HCT116 (cell line): ENCODE results near the gene BAZ1B. TPM values are rescaled to one million over a fixed set of nuclear protein-coding genes. Genes with fewer than 3 reads are reported as not detected.
"Not testable (repeated sequence)": the region's sequence is repeated elsewhere in the genome, so short reads cannot be mapped to it uniquely, and the experiment has no call there.

Experiments
- ATAC-seq: fragments of 200-7000 bp; cut with Tn5 transposase; 2 replicates; pipeline ENCODE4 v1.9.1; 2020; ENCODE audit warnings: mild to moderate bottlenecking, moderate library complexity
- BruUV-seq: library from RNA; stranded (reverse); fragments of 400-500 nt; replicated peaks from 2 replicates; lab custom pipeline; 2021; lab: Mats Ljungman, UMichigan
- CTCF ChIA-PET: fragments of 300-600 bp; sonication (Branson Sonifier 250); formaldehyde crosslinking; loops from one replicate; lab custom pipeline; 2021; ENCODE audit warnings: antibody characterized with exemption; lab: Charles Lee
- POLR2A ChIA-PET: fragments of 300-600, 350-600 bp; sonication (Branson Sonifier 250); formaldehyde crosslinking; loops from one replicate; lab custom pipeline; 2021; ENCODE audit warnings: antibody characterized with exemption; lab: Charles Lee
- RAD21 ChIA-PET, 2 experiments: fragments of 300-600 bp; sonication (Branson Sonifier 250); formaldehyde crosslinking; loops; one replicate each; lab custom pipeline; 2023; ENCODE audit warnings: low total read pairs in 2 of 2; ENCODE audit not compliant: uncharacterized antibody in 2 of 2, unreplicated experiment in 2 of 2, low non-redundant PET in 1 of 2; lab: Charles Lee
- DNase-seq: peaks from one replicate; pipeline ENCODE4 v3.0.0-alpha.2; 2010; ENCODE audit warnings: low read depth, low spot score
- H2AFZ ChIP-seq: fragments of 200-600 bp; shearing (Covaris generic), sonication (generic); 2 replicates; pipeline ENCODE4 v1.6.1; 2017; ENCODE audit warnings: low read depth, mixed run types, mixed read lengths, antibody characterized with exemption, low read length; ENCODE audit not compliant: poor library complexity, severe bottlenecking
- H3K27ac ChIP-seq: 2 replicates; pipeline ENCODE4 v1.5.1; 2012; ENCODE audit warnings: low read depth, low read length
- H3K27me3 ChIP-seq: fragments of 200-600 bp; sonication (generic); 2 replicates; pipeline ENCODE4 v1.6.1; 2016; ENCODE audit warnings: mixed run types, low read length, mixed read lengths; ENCODE audit not compliant: insufficient read depth
- H3K36me3 ChIP-seq, 2 experiments: fragments of 200-500 bp in 1 of 2; fragments of 200-600 bp in 1 of 2; sonication (Bioruptor generic) in 1 of 2; sonication (generic) in 1 of 2; 2 replicates each; pipeline versions ENCODE4 v1.5.1 to v1.6.1; 2014 to 2016; ENCODE audit warnings: low read length in 2 of 2, inconsistent platforms in 1 of 2, mixed read lengths in 1 of 2, mixed run types in 1 of 2; ENCODE audit not compliant: insufficient read depth in 2 of 2, control insufficient read depth in 1 of 2
- H3K4me1 ChIP-seq, 2 experiments: fragments of 200-600 bp in 1 of 2; sonication (generic) in 1 of 2; 2 replicates each; pipeline versions ENCODE4 v1.5.1 to v1.6.1; 2012 to 2017; ENCODE audit warnings: low read length in 2 of 2, inconsistent platforms in 1 of 2, mild to moderate bottlenecking in 1 of 2, mixed read lengths in 1 of 2, mixed run types in 1 of 2, moderate library complexity in 1 of 2; ENCODE audit not compliant: insufficient read depth in 2 of 2, control insufficient read depth in 1 of 2
- H3K4me2 ChIP-seq: fragments of 200-600 bp; sonication (generic); 2 replicates; pipeline ENCODE4 v1.6.1; 2017; ENCODE audit warnings: mixed run types, low read length, mixed read lengths
- H3K4me3 ChIP-seq, 2 experiments: fragments of 200-600 bp in 1 of 2; sonication (generic) in 1 of 2; replicated peaks in 1 of 2; 2 replicates each; pipeline ENCODE4 v1.5.1; 2011 to 2016; ENCODE audit warnings: low read length in 2 of 2, control low read depth in 1 of 2, low read depth in 1 of 2, mild to moderate bottlenecking in 1 of 2, mixed read lengths in 1 of 2, mixed run types in 1 of 2
- H3K79me2 ChIP-seq: fragments of 200-600 bp; sonication (generic); 2 replicates; pipeline ENCODE4 v1.6.1; 2017; ENCODE audit warnings: mild to moderate bottlenecking, mixed run types, low read length, moderate library complexity, mixed read lengths; ENCODE audit not compliant: insufficient read depth
- H3K9ac ChIP-seq: fragments of 200-600 bp; sonication (generic); 2 replicates; pipeline ENCODE4 v1.6.1; 2016; ENCODE audit warnings: low read length, mixed read lengths
- H3K9me2 ChIP-seq: fragments of 200-600 bp; sonication (generic), shearing (Covaris generic); 2 replicates; pipeline ENCODE4 v1.6.1; 2017; ENCODE audit warnings: mixed run types, mild to moderate bottlenecking, moderate library complexity; ENCODE audit not compliant: insufficient read depth
- H3K9me3 ChIP-seq, 2 experiments: fragments of 200-500 bp in 1 of 2; fragments of 200-600 bp in 1 of 2; sonication (Bioruptor generic) in 1 of 2; sonication (generic) in 1 of 2; 2 replicates each; pipeline ENCODE4 v1.6.1; 2014 to 2017; ENCODE audit warnings: low read length in 2 of 2, mixed read lengths in 2 of 2, inconsistent platforms in 1 of 2, low read depth in 1 of 2, mild to moderate bottlenecking in 1 of 2, mixed run types in 1 of 2, moderate library complexity in 1 of 2; ENCODE audit not compliant: control insufficient read depth in 1 of 2, insufficient read depth in 1 of 2
- H4K20me1 ChIP-seq: fragments of 200-600 bp; sonication (generic), shearing (Covaris generic); 2 replicates; pipeline ENCODE4 v1.6.1; 2017; ENCODE audit warnings: mixed run types, mild to moderate bottlenecking, moderate library complexity; ENCODE audit not compliant: insufficient read depth
- CBX3 ChIP-seq: IDR thresholded peaks from 2 replicates; pipeline ENCODE4 v1.6.1; 2012; ENCODE audit warnings: low read depth
- EGR1 ChIP-seq: IDR thresholded peaks from 2 replicates; pipeline ENCODE4 v1.6.1; 2012; ENCODE audit warnings: low read depth
- ELF1 ChIP-seq: IDR thresholded peaks from 2 replicates; pipeline ENCODE4 v1.6.1; 2012; ENCODE audit warnings: low read depth, borderline replicate concordance
- FOSL1 ChIP-seq: IDR thresholded peaks from 2 replicates; pipeline ENCODE4 v1.6.1; 2012; ENCODE audit warnings: low read depth
- JUND ChIP-seq: IDR thresholded peaks from 2 replicates; pipeline ENCODE4 v1.6.1; 2012
- POLR2A ChIP-seq: IDR thresholded peaks from 2 replicates; pipeline ENCODE4 v1.7.0; 2011; ENCODE audit warnings: borderline replicate concordance; ENCODE audit not compliant: insufficient read depth, insufficient read length; ENCODE audit errors: extremely low read depth
- POLR2AphosphoS5 ChIP-seq: IDR thresholded peaks from 2 replicates; pipeline ENCODE4 v1.6.1; 2011; ENCODE audit warnings: mild to moderate bottlenecking, low read depth, low read length, moderate library complexity
- RAD21 ChIP-seq: IDR thresholded peaks from 2 replicates; pipeline ENCODE4 v1.6.1; 2012; ENCODE audit warnings: low read depth, mild to moderate bottlenecking
- SP1 ChIP-seq: IDR thresholded peaks from 2 replicates; pipeline ENCODE4 v1.6.1; 2012; ENCODE audit warnings: low read depth
- SRF ChIP-seq: IDR thresholded peaks from 2 replicates; pipeline ENCODE4 v1.6.1; 2012; ENCODE audit warnings: low read depth
- TCF7L2 ChIP-seq: IDR thresholded peaks from 2 replicates; pipeline ENCODE4 v1.7.0; 2011; ENCODE audit warnings: borderline replicate concordance, inconsistent platforms; ENCODE audit not compliant: insufficient read depth, insufficient read length; ENCODE audit errors: extremely low read depth
- ZBTB33 ChIP-seq: IDR thresholded peaks from 2 replicates; pipeline ENCODE4 v1.6.1; 2011; ENCODE audit warnings: mild to moderate bottlenecking, low read length, moderate library complexity; ENCODE audit not compliant: insufficient replicate concordance; ENCODE audit errors: extremely low read depth
- ZFX ChIP-seq: fragments of 450-650 bp; IDR thresholded peaks from 2 replicates; pipeline ENCODE4 v1.6.1; 2017
- ZNF274 ChIP-seq: fragments of 200-500 bp; sonication (Bioruptor generic); IDR thresholded peaks from 2 replicates; pipeline ENCODE4 v1.6.1; 2014; ENCODE audit warnings: mild to moderate bottlenecking, low read depth, low read length, inconsistent platforms
- intact Hi-C: fragments of 100-400 bp; cut with micrococcal nuclease; formaldehyde crosslinking; loops from 2 replicates; pipeline ENCODE4 v1.10.0; 2022
- total RNA-seq: library from RNA; stranded (reverse); gene quantifications from one replicate; pipeline ENCODE4 v1.2.1, GENCODE V29; 2021; ENCODE audit not compliant: unreplicated experiment
- TF ChIP-seq, protein P1 (sequence below): IDR thresholded peaks from 2 replicates; pipeline ENCODE4 v1.6.1; 2012
- TF ChIP-seq, protein P2 (sequence below): IDR thresholded peaks from 2 replicates; pipeline ENCODE4 v1.6.1; 2012; ENCODE audit warnings: low read depth

The BAZ1B gene
- total RNA-seq, 1 experiment from 2014 or later: 81.1 TPM

GRCh38 chr7:73482746-73483145 lies 39.3 kb downstream of the BAZ1B start:
- ChIA-PET RAD21 (no interaction called here), CTCF (no interaction called here), POLR2A (no interaction called here)
- Histone ChIP-seq H3K79me2 (peaks cover 100% of the 10 kb centered on the region), H2AFZ (no peak overlapping the region), H3K4me3 (no peak overlapping the region), H3K27me3 (no peaks in the 10 kb centered on the region), H3K4me1 (no peaks in the 10 kb centered on the region), H3K27ac (no peak overlapping the region), H3K4me2 (no peak overlapping the region), H3K9me2 (no peaks in the 10 kb centered on the region), H3K36me3 (peaks cover 47% of the 10 kb centered on the region in 2 experiments)
- no TSS peak for BruUV-seq
- DNase-seq: no peak
- no peak for ATAC-seq
- intact Hi-C loops: no loop called here
- TF ChIP-seq ELF1 (no peak), POLR2A (no peak), ZNF274 (no peak), ZBTB33 (no peak), TCF7L2 (no peak), SRF (no peak), RAD21 (no peak), CBX3 (no peak), POLR2AphosphoS5 (no peak), EGR1 (no peak), SP1 (no peak), JUND (no peak), ZFX (no peak), FOSL1 (no peak)
- TF ChIP-seq, protein P1, sequence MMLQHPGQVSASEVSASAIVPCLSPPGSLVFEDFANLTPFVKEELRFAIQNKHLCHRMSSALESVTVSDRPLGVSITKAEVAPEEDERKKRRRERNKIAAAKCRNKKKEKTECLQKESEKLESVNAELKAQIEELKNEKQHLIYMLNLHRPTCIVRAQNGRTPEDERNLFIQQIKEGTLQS: no peak
- TF ChIP-seq, protein P2, sequence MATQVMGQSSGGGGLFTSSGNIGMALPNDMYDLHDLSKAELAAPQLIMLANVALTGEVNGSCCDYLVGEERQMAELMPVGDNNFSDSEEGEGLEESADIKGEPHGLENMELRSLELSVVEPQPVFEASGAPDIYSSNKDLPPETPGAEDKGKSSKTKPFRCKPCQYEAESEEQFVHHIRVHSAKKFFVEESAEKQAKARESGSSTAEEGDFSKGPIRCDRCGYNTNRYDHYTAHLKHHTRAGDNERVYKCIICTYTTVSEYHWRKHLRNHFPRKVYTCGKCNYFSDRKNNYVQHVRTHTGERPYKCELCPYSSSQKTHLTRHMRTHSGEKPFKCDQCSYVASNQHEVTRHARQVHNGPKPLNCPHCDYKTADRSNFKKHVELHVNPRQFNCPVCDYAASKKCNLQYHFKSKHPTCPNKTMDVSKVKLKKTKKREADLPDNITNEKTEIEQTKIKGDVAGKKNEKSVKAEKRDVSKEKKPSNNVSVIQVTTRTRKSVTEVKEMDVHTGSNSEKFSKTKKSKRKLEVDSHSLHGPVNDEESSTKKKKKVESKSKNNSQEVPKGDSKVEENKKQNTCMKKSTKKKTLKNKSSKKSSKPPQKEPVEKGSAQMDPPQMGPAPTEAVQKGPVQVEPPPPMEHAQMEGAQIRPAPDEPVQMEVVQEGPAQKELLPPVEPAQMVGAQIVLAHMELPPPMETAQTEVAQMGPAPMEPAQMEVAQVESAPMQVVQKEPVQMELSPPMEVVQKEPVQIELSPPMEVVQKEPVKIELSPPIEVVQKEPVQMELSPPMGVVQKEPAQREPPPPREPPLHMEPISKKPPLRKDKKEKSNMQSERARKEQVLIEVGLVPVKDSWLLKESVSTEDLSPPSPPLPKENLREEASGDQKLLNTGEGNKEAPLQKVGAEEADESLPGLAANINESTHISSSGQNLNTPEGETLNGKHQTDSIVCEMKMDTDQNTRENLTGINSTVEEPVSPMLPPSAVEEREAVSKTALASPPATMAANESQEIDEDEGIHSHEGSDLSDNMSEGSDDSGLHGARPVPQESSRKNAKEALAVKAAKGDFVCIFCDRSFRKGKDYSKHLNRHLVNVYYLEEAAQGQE: no peak
- TF ChIP-seq, all 23 proteins: peak for 0
- H3K9me3 ChIP-seq: no peaks in the 10 kb centered on the region
- no peak overlapping the region for H3K9ac ChIP-seq
- H4K20me1 ChIP-seq: peaks cover 25% of the 10 kb centered on the region

- H3K27me3 ChIP-seq, POLR2A ChIA-PET, H3K9me2 ChIP-seq, BruUV-seq, H3K4me1 ChIP-seq, H3K9me3 ChIP-seq, H2AFZ ChIP-seq, DNase-seq, H3K27ac ChIP-seq, H3K4me3 ChIP-seq, H3K4me2 ChIP-seq, H3K9ac ChIP-seq, ATAC-seq, CTCF ChIA-PET, intact Hi-C loops: not testable (repeated sequence)
- Histone ChIP-seq H4K20me1 (peaks cover 25% of the 10 kb centered on the region), H3K36me3 (peaks cover 46 to 50% of the 10 kb centered on the region in 2 experiments), H3K79me2 (peaks cover 100% of the 10 kb centered on the region)
- RAD21 ChIA-PET: interaction anchor here in 1 of 2 experiments (0.7 kb wide), 1 partner anchor 125 kb away, joined by 4 read pairs; no protein-coding TSS in a partner anchor
Measured at GRCh38 chr7:73481521-73481920, 40.6 kb downstream of the BAZ1B start.
